Esophagus squamous epithelium (tissue), 5 donors: ENCODE data around the gene MACC1. TPM values are rescaled to one million over a fixed set of nuclear protein-coding genes. Genes with fewer than 3 reads are reported as not detected.

ENCODE experiments used
- DNase-seq: peaks from one replicate; lab custom pipeline; 2025; lab: John Stamatoyannopoulos, UW
- H3K27ac ChIP-seq, 4 donors: fragments of 200-600 bp; sonication (generic); one replicate each; pipeline ENCODE4 v1.5.1; 2016 to 2019; ENCODE audit warnings: mild to moderate bottlenecking in 1 of 4
- H3K27me3 ChIP-seq, 4 donors: fragments of 200-600 bp; sonication (generic); 1 replicate in 3 of 4; 2 replicates in 1 of 4; pipeline versions ENCODE4 v1.5.1 to v1.6.0; 2017 to 2021; ENCODE audit warnings: antibody characterized with exemption in 1 of 4
- H3K36me3 ChIP-seq, 3 donors: fragments of 200-600 bp; sonication (generic); one replicate each; pipeline ENCODE4 v1.5.1; 2016 to 2019
- H3K4me1 ChIP-seq, 3 donors: fragments of 200-600 bp; sonication (generic); one replicate each; pipeline ENCODE4 v1.5.1; 2017 to 2019
- H3K4me3 ChIP-seq, 4 donors: fragments of 200-600 bp; sonication (generic); 1 replicate in 3 of 4; 2 replicates in 1 of 4; pipeline ENCODE4 v1.5.1; 2016 to 2019; ENCODE audit warnings: mild to moderate bottlenecking in 2 of 4, moderate library complexity in 1 of 4
- H3K9me3 ChIP-seq, 3 donors: fragments of 200-600 bp; sonication (generic); one replicate each; pipeline ENCODE4 v1.5.1; 2016 to 2019
- CTCF ChIP-seq, 6 experiments: fragments of 450-650 bp in 4 of 6; fragments of 200-600 bp in 2 of 6; sonication (generic) in 2 of 6; IDR thresholded peaks; one replicate each; pipeline ENCODE4 v1.5.1; 2016 to 2019; ENCODE audit warnings: antibody characterized with exemption in 6 of 6, mild to moderate bottlenecking in 4 of 6, moderate library complexity in 4 of 6
- POLR2A ChIP-seq, 4 donors: fragments of 450-650 bp; IDR thresholded peaks; one replicate each; pipeline ENCODE4 v1.6.1; 2017; ENCODE audit warnings: antibody characterized with exemption in 4 of 4, mild to moderate bottlenecking in 4 of 4, moderate library complexity in 3 of 4
- WGBS, 2 donors: methylation state at CpG; one replicate each; pipeline ENCODE4 v1.1.5; 2018; 5-methylcytosine and 5-hydroxymethylcytosine counted together
- intact Hi-C: fragments of 100-400 bp; cut with DNase I; formaldehyde crosslinking; loops from one replicate; pipeline ENCODE4 v1.15.0; 2022
- total RNA-seq, 4 donors: library from RNA; depleted of rRNA; stranded (reverse); fragments of >200 nt; gene quantifications; one replicate each; pipeline ENCODE4 v1.1.0, GENCODE V29; 2016
- donor health status: DM: yes; HTN: yes; CAD: no.

MACC1 gene
- total RNA-seq, 4 donors from 2014 or later, result 17.4 to 32.8 (median 23.2) TPM

- Histone ChIP-seq H3K9me3 (no peaks in the 10 kb centered on the region), H3K4me1 (peaks cover 0 to 17% (median 3%) of the 10 kb centered on the region in 3 donors), H3K27ac (peak overlapping the region in 3 of 4 donors; percentile 19 to 68 (median 28)), H3K4me3 (no peak overlapping the region), H3K36me3 (peaks cover 0 to 30% (median 0%) of the 10 kb centered on the region in 3 donors), H3K27me3 (no peaks in the 10 kb centered on the region)
- 48 to 65% methylated on average over 5 of the region's 5 CpGs for WGBS, 2 donors
- intact Hi-C loops, result no loop called here
- TF ChIP-seq CTCF (IDR thresholded peaks at IDR 0.05) (no peak), POLR2A (IDR thresholded peaks at IDR 0.05) (no peak)
- no peak for DNase-seq
These were observed 63.2 kb downstream of the MACC1 start for GRCh38 chr7:20153999-20154398.

GRCh38 chr7:20153567-20153966, 63.6 kb downstream of the MACC1 start:
- intact Hi-C loops, result no loop called here
- TF ChIP-seq POLR2A (IDR thresholded peaks at IDR 0.05), result no peak
- TF ChIP-seq CTCF (IDR thresholded peaks at IDR 0.05), result no peak
- Histone ChIP-seq H3K4me3 (no peak overlapping the region), H3K4me1 (peaks cover 0 to 17% (median 3%) of the 10 kb centered on the region in 3 donors), H3K9me3 (no peaks in the 10 kb centered on the region), H3K27ac (peak overlapping the region in 3 of 4 donors; percentile 19 to 68 (median 28)), H3K27me3 (no peaks in the 10 kb centered on the region), H3K36me3 (peaks cover 0 to 30% (median 0%) of the 10 kb centered on the region in 3 donors)
- DNase-seq, result no peak
- WGBS, 2 donors, result 80 to 94% methylated on average over 2 of the region's 2 CpGs

GRCh38 chr7:20152511-20152910, 64.7 kb downstream of the MACC1 start:
- intact Hi-C loops, result no loop called here
- Histone ChIP-seq H3K9me3 (no peaks in the 10 kb centered on the region), H3K4me3 (no peak overlapping the region), H3K27ac (peak overlapping the region in 3 of 4 donors; percentile 39 to 71 (median 68)), H3K4me1 (peaks cover 0 to 17% (median 3%) of the 10 kb centered on the region in 3 donors), H3K36me3 (peaks cover 0 to 30% (median 0%) of the 10 kb centered on the region in 3 donors), H3K27me3 (no peaks in the 10 kb centered on the region)
- TF ChIP-seq CTCF (IDR thresholded peaks at IDR 0.05), result no peak
- no peak for TF ChIP-seq POLR2A (IDR thresholded peaks at IDR 0.05)
- no peak for DNase-seq

- intact Hi-C loops, result no loop called here
- no peak overlapping the region for H3K4me3 ChIP-seq
- no peaks in the 10 kb centered on the region for H3K27me3 ChIP-seq
- H3K9me3 ChIP-seq, result no peaks in the 10 kb centered on the region
- WGBS, 2 donors, result 48 to 52% methylated on average over 4 of the region's 4 CpGs
- no peak for DNase-seq
- no peak for TF ChIP-seq POLR2A (IDR thresholded peaks at IDR 0.05)
- TF ChIP-seq CTCF (IDR thresholded peaks at IDR 0.05), result no peak
- peak overlapping the region in 3 of 4 donors; percentile 39 to 71 (median 68) for H3K27ac ChIP-seq
- H3K4me1 ChIP-seq, result peaks cover 0 to 17% (median 3%) of the 10 kb centered on the region in 3 donors
- H3K36me3 ChIP-seq, result peaks cover 0 to 30% (median 0%) of the 10 kb centered on the region in 3 donors
These were observed 65.3 kb downstream of the MACC1 start for GRCh38 chr7:20151708-20152456.

GRCh38 chr7:20146451-20146850, 70.7 kb downstream of the MACC1 start:
- 58 to 59% methylated on average over 3 of the region's 3 CpGs for WGBS, 2 donors
- DNase-seq, result no peak
- Histone ChIP-seq H3K27me3 (no peaks in the 10 kb centered on the region), H3K4me3 (no peak overlapping the region), H3K9me3 (no peaks in the 10 kb centered on the region), H3K27ac (peak overlapping the region in 3 of 4 donors; percentile 45 to 53 (median 50)), H3K36me3 (peaks cover 0 to 20% (median 0%) of the 10 kb centered on the region in 3 donors), H3K4me1 (no peaks in the 10 kb centered on the region)
- no peak for TF ChIP-seq CTCF (IDR thresholded peaks at IDR 0.05)
- no peak for TF ChIP-seq POLR2A (IDR thresholded peaks at IDR 0.05)
- intact Hi-C loops, result no loop called here
